Esophagus muscularis mucosa (tissue), 4 donors: ENCODE measurements around the gene HDLBP. TPM values are rescaled to one million over a fixed set of nuclear protein-coding genes. Genes with fewer than 3 reads are reported as not detected.

Experiments
- DNase-seq: peaks from one replicate; pipeline ENCODE4 v3.0.0-alpha.2; 2017; ENCODE audit errors: extremely low spot score
- H3K27ac ChIP-seq, 4 donors: fragments of 200-600 bp; sonication (generic); replicated peaks in 1 of 4; 1 replicate in 3 of 4; 2 replicates in 1 of 4; pipeline ENCODE4 v1.5.1; 2016 to 2019; ENCODE audit warnings: mild to moderate bottlenecking in 1 of 4
- H3K27me3 ChIP-seq, 4 donors: fragments of 200-600 bp; sonication (generic); one replicate each; pipeline versions ENCODE4 v1.5.1 to v1.6.0; 2016 to 2019
- H3K36me3 ChIP-seq, 4 donors: fragments of 200-600 bp; sonication (generic); one replicate each; pipeline ENCODE4 v1.5.1; 2016 to 2019
- H3K4me1 ChIP-seq, 4 donors: fragments of 200-600 bp; sonication (generic); one replicate each; pipeline ENCODE4 v1.5.1; 2016 to 2019
- H3K4me3 ChIP-seq, 4 donors: fragments of 200-600 bp; sonication (generic); 1 replicate in 2 of 4; 2 replicates in 2 of 4; pipeline ENCODE4 v1.5.1; 2016 to 2019; ENCODE audit warnings: mild to moderate bottlenecking in 4 of 4, moderate library complexity in 1 of 4
- H3K9me3 ChIP-seq, 4 donors: fragments of 200-600 bp; sonication (generic); 1 replicate in 3 of 4; 2 replicates in 1 of 4; pipeline ENCODE4 v1.5.1; 2016 to 2019
- CTCF ChIP-seq, 3 experiments: fragments of 200-600 bp in 2 of 3; fragments of 450-650 bp in 1 of 3; sonication (generic) in 2 of 3; IDR thresholded peaks; one replicate each; pipeline ENCODE4 v1.5.1; 2017 to 2019; ENCODE audit warnings: antibody characterized with exemption in 3 of 3, mild to moderate bottlenecking in 2 of 3, moderate library complexity in 1 of 3
- EP300 ChIP-seq: sonication (generic); formaldehyde crosslinking; IDR thresholded peaks from one replicate; pipeline ENCODE4 v1.6.1; 2017; ENCODE audit warnings: antibody characterized with exemption
- POLR2A ChIP-seq: fragments of 450-650 bp; IDR thresholded peaks from one replicate; pipeline ENCODE4 v1.6.1; 2017; ENCODE audit warnings: antibody characterized with exemption, moderate library complexity, mild to moderate bottlenecking, low read depth
- POLR2AphosphoS5 ChIP-seq, 2 donors: sonication (generic); formaldehyde crosslinking; IDR thresholded peaks; one replicate each; pipeline ENCODE4 v1.6.1; 2017; ENCODE audit warnings: antibody characterized with exemption in 2 of 2
- WGBS: methylation state at CpG from one replicate; pipeline ENCODE4 v1.1.5; 2018; 5-methylcytosine and 5-hydroxymethylcytosine counted together
- intact Hi-C: fragments of 100-400 bp; cut with DNase I; formaldehyde crosslinking; loops from one replicate; pipeline ENCODE4 v1.15.1; 2023
- total RNA-seq, 4 donors: library from RNA; depleted of rRNA; stranded (reverse); fragments of >200 nt; gene quantifications; one replicate each; pipeline versions ENCODE4 v1.1.0 to v1.2.1, GENCODE V29; 2016

The HDLBP gene
- total RNA-seq, 4 donors from 2014 or later, result 263 to 479 (median 304) TPM

- intact Hi-C loops, result no loop called here
- no peak for DNase-seq
- H3K27ac ChIP-seq, result no peak overlapping the region
- no peaks in the 10 kb centered on the region for H3K9me3 ChIP-seq
- no peaks in the 10 kb centered on the region for H3K36me3 ChIP-seq
- H3K4me1 ChIP-seq, result no peaks in the 10 kb centered on the region
- TF ChIP-seq POLR2A (no peak), EP300 (no peak), POLR2AphosphoS5 (IDR thresholded peaks at IDR 0.05) (no peak), CTCF (IDR thresholded peaks at IDR 0.05) (no peak)
- H3K4me3 ChIP-seq, result no peak overlapping the region
- H3K27me3 ChIP-seq, result no peaks in the 10 kb centered on the region
- 90% methylated on average over 9 of the region's 15 CpGs for WGBS
Measured at GRCh38 chr2:241202268-241202585, 113.2 kb downstream of the HDLBP start.

GRCh38 chr2:241201445-241202267 is 113.8 kb downstream of the HDLBP start:
- no peaks in the 10 kb centered on the region for H3K9me3 ChIP-seq
- no peaks in the 10 kb centered on the region for H3K36me3 ChIP-seq
- H3K4me1 ChIP-seq, result no peaks in the 10 kb centered on the region
- no peak overlapping the region for H3K4me3 ChIP-seq
- 79% methylated on average over 11 of the region's 24 CpGs for WGBS
- no peaks in the 10 kb centered on the region for H3K27me3 ChIP-seq
- no peak overlapping the region for H3K27ac ChIP-seq
- intact Hi-C loops, result no loop called here
- no peak for DNase-seq
- TF ChIP-seq CTCF (IDR thresholded peaks at IDR 0.05), result no peak
- TF ChIP-seq EP300, result no peak
- no peak for TF ChIP-seq POLR2A
- no peak for TF ChIP-seq POLR2AphosphoS5 (IDR thresholded peaks at IDR 0.05)

GRCh38 chr2:241200822-241201395 is 114.6 kb downstream of the HDLBP start:
- no peaks in the 10 kb centered on the region for H3K9me3 ChIP-seq
- no peaks in the 10 kb centered on the region for H3K27me3 ChIP-seq
- no peak for DNase-seq
- 88% methylated on average over 14 of the region's 21 CpGs for WGBS
- intact Hi-C loops, result no loop called here
- H3K4me1 ChIP-seq, result no peaks in the 10 kb centered on the region
- no peak overlapping the region for H3K4me3 ChIP-seq
- H3K36me3 ChIP-seq, result no peaks in the 10 kb centered on the region
- H3K27ac ChIP-seq, result no peak overlapping the region
- TF ChIP-seq EP300 (no peak), POLR2AphosphoS5 (IDR thresholded peaks at IDR 0.05) (no peak), POLR2A (no peak), CTCF (IDR thresholded peaks at IDR 0.05) (no peak)

- Histone ChIP-seq H3K4me3 (no peak overlapping the region), H3K27ac (no peak overlapping the region), H3K4me1 (no peaks in the 10 kb centered on the region), H3K27me3 (no peaks in the 10 kb centered on the region), H3K9me3 (no peaks in the 10 kb centered on the region), H3K36me3 (no peaks in the 10 kb centered on the region)
- TF ChIP-seq POLR2A, result no peak
- TF ChIP-seq POLR2AphosphoS5 (IDR thresholded peaks at IDR 0.05), result no peak
- no peak for TF ChIP-seq CTCF (IDR thresholded peaks at IDR 0.05)
- TF ChIP-seq EP300, result no peak
- WGBS, result 85% methylated on average over 35 of the region's 42 CpGs
- intact Hi-C loops, result no loop called here
- no peak for DNase-seq
Measured at GRCh38 chr2:241199897-241200821, 115.3 kb downstream of the HDLBP start.
